Stimulated activated CD4-positive, alpha-beta T cell treated with anti-CD3 and anti-CD28 coated beads, Interleukin-1b, Interleukin-23, amount 100 ng/mL, for 4 hours (primary cell): ENCODE results near the gene ZNF609.

ENCODE experiments used
- DNase-seq, 2 donors: peaks; one replicate each; pipeline ENCODE4 v3.0.0-alpha.2; 2020; ENCODE audit warnings: low read depth in 2 of 2

The ZNF609 gene

DNA sequence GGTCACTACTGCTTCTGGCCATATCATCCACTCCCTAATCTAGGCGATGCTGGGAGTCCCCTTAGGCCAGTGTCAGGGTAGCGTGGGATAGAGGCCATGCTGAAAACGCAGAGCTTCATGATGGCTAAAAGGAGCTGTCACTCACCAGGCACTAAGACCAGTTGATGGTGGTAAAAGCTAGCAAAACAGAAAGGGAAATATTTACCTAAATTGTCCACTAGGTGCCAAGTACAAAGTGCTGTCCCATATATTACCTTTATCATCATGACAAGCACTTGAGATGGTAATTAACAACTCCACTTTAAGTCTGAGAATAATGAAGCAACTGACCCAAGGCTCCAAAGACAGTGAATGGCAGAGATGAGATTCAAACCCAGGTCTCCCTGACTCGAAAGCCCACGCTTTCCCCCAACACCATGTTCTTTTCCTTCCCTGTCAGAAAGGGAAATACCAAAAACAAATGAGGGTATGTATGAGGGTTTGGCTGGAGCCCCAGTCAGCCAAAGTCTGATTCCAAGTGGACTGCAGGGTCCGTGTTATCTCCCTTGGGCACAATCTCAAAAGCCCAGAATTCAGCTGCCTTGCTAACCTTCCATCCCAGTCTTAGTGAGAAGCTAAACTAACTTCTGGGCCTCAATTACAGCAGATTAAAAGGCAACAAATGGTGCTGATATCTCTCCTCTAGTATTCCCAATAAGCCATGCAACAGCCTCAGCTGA lies 230.4 kb downstream of the ZNF609 start:
- DNase-seq: no peak

DNA sequence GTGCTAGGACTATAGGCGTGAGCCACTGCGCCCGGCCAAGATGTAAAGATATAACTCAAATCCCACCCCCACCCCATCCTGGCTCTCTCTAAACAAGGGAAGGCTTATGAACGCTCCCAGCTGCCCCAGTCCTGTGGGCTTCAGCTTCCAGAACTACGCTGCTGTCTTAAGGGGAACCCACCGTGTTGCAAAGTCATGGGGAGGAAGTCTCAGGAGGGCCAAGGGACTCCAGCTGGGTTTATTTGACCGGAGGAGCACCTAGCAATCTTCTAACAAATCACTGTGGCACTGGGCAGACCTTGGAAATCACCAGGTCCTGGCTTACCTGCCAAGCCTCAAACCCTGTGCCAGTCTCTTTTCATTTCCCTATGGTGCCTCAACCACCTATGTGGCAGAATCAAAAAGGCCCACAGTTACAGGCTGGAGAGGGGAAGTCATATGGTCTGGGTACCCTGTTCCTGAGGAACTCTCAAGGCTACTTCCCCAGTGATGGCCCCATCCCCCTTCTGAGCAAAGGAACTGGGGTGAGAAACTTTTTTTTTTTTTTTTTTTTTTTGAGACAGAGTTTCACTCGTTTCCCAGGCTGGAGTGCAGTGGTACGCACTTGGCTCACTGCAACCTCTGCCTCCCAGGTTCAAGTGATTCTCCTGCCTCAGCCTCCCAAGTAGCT lies 231.7 kb downstream of the ZNF609 start:
- no peak for DNase-seq

DNA sequence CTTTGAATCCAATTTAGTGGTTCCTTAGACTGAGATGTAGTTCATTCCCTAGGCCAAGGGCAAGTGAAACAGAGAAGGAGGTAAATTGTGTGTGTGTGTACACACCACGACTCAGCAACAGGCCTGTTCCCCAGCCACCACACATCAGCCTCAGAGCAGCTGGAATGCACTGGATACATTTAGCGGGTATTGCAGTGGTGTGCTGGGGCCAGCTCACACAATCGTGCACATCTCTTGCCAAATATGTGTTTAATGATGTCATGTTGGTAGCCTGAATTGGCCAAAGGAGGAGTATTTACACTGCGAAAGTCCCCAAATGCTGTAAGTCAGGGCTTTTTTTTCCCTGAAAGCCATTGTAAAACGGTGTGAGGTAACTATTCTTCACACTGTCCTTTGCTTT lies 232.8 kb downstream of the ZNF609 start:
- DNase-seq: no peak

DNA sequence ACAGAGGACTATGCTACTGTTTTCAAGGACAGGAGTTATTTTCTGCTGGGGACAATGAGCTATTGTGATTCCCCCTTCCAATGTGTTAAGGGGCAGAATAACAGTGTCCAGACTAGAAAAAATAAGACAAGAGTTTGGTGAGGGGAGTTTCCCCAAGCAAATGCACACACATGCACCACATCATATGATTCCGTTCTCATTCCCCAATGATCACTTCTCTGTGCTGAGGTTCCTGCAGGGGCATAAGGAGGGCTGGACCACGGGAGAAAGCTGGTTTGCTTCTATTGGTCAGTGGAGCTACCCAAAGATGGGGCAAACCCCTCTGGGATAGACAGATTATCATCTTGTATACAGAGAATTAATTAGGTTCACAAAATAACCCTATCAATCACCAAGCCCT lies 234.4 kb downstream of the ZNF609 start:
- no peak for DNase-seq

DNA sequence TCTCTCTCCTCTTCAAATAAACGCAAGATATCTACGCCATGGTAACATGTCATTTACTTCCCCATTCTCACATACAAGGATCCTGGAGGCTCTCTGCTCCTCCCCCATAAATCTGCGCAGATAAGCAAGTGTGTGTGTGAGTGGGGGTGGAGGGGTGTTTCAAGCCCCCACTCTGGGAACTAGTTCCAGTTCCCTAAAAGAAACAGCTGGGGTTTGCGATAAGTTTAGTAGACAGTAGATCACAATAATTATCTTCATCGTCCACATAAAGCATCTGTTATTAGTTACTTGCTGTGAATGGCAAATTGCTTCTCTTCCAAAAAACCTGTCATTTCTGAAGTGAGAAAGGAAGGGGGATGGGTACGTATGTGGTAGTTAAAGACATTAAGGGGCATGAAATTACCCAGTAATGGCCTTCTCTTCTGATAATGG lies 235.2 kb downstream of the ZNF609 start:
- no peak for DNase-seq

DNA sequence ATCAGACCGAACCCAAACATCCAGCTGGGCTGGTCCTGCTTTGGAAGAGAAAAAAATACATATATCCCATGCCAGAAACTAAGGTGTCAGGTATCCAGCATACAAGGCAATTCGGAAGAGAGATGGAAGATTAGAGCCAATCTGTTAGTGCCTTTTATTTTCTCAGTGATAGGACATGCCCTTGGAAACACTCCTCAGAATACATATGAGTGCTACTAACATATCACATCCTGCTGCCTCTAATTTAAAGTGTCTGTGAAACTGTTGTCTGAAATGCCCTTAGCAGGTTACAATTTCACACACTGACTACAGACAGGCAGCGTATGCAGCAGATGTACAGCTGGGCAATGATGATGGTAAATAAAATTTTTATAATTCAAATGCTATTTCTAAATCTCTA lies 236.1 kb downstream of the ZNF609 start:
- no peak for DNase-seq

DNA sequence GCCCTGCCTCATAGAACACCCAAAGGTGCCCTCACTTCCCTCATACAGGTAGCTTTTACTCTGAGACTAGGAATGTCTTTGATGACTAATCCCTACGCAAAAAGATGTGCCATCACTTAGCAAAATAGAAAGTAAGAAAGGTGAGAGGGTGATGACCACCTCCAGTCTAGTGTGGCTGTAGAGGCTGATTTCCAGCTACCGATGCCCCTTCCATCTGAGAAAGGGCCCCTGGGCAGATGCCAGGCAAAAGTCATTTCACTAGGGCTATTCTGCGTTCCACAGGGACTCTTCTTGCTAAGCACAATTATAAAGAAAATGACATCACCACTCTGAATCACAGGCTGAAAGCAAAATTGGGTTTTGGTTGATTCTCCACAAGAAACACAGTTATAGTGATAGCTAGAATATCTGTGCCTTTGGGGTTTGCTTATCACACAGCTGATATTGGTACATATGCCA lies 237.6 kb downstream of the ZNF609 start:
- peak in 1 of 2 donors; percentile 7 for DNase-seq

DNA sequence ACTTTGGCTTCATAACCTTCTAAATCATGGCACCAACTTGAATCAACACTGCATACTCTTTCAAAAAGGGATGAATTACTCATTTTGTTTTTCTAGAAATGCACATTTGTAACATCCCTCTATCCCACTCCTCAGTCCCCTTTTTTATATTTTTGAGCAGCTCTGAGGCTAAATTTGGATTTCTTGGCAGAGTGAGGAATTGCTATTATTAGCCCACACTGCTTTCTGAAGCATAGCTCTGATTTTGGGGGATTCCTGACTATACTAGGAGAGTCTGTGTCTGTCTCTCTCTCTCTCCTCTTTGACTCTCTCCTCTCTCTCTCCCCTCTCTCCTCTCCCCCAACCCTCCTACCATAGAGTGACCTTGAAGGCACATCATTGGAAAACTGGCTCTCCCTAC lies 238.4 kb downstream of the ZNF609 start:
- DNase-seq: no peak

DNA sequence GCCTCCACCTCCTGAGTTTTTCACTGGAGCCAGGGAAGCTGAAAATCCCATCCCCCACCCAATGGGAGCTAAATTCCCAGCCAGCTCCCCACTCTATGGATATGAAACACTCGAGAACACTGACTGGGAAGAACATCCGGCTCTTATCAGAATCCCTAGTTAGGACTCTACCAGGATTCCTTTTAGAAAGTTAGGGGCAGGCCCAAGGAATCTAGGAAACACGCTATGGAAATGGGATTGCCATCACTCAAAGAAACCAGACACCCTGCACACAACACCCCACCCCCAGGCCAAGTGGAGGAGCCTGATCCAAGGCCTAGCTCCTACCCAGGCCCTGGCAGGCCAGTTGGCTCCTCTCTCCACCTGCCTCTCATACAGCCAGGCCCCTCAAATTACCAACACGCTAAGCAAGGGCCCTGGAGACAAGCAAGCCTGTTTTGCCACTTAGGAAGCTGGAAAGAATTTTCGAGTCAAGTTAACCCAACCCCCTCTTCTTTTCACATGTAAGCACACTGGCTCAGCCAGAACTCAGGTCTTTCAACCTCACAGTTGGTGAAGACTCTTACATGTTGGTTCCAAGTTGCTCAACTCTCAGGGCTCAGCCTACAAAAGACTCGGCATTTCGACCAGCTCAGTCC lies 239.5 kb downstream of the ZNF609 start:
- DNase-seq: no peak

DNA sequence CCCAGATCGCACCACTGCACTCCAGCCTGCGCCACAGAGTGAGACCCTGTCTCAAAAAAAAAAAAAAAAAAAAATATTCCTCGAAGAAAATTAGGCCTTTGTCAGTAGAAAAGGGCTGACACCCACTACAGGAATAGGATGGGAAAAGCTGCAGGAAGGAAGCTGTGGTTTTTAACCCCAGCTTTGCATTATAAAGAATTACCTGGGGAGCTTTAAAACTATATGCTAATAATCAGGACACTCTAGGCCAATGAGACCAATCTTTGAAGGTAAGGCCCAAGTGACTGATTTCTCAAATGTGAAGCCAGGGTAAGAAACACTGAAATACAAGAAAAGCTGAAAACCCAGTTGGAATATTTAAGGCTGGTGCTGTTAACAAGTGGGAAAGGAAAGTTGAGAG lies 240.7 kb downstream of the ZNF609 start:
- no peak for DNase-seq

DNA sequence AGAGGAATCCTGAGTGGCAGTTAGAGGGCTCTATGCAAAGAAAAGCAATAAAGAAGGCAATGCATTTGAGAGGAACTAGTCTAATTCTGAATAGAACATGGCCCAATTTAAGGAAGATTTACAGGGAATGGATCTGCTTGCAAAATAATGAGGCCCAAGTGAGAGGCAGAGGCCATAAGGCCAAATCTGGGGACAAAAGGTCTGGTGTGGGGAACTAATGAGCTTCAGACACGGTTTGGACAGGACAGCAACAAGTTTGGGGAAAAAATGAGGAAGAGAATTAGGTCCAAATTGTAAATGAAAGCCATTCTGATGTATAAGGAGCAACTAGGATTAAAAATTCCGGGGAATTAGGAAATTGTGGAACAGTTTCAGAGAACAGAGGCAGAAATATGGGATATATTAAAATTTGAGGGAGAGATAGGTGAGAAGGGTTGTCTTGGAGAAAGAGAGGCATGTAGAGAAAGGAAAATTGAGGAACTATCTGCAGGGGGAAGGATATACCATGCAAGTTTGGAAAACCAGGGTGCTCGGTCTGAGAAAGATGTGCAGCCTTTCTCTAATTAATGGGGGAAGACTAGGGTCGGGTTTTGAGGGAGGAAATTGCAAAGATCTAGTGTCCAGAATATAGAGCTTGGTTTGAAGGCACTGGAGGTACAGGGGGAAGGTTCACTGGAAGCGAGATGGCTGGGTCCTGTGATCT lies 241.3 kb downstream of the ZNF609 start:
- DNase-seq: no peak

DNA sequence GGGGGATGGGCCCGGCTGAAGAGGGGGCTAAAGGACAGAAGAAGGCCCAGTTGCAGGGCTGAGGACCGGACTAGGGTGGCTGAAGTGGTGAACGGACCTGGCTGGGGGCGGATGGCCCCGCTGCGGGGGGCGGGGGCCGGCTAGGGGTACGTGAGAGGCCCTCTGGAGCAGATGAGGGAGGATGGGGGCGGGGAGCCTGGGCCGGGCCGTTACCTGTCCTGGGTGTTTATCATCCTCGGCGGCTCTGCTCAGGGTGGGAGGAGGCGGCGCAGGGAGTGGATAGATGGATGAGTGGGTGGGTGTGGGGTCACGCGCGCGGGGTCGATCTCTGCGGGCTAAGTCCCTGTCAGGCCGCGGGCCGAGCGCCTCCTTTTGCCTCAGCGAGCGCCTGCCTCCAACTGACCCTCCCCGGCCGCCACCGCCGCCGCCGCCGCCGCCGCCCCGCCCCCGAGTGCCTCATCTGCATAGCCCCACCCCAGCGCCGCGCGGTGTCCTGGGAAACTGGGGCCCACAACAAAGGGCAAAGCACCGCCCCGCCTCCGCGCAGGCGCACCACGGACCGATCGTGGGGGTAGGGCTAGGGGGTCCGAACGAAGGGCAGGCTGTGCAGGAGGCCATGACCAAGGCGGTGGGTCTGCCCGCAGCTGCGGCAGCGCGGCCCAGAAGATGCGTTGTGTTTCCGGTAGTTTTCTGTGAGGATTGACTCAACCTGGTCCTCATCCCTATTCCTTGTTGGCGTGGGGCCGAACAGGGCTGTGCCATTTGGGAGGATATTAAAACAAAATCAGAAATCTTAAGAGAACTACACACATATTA lies 242.6 kb downstream of the ZNF609 start:
- peak; percentile 93 to 97 for DNase-seq

DNA sequence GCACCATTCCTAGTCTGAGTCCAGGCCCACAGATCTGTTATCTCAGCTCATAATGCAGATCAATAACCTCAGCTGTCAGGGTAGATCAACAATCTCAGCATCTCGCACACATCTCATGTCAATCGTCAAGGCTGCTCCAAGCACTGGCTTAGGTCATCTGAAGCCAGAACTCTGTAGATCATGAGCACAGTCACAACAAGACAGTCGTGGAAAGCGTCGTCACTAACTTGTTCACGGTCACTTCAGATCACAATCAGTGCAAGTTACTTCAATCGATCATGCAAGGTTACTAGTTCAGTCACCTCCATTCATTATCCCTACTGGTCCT lies 243.2 kb downstream of the ZNF609 start:
- no peak for DNase-seq

DNA sequence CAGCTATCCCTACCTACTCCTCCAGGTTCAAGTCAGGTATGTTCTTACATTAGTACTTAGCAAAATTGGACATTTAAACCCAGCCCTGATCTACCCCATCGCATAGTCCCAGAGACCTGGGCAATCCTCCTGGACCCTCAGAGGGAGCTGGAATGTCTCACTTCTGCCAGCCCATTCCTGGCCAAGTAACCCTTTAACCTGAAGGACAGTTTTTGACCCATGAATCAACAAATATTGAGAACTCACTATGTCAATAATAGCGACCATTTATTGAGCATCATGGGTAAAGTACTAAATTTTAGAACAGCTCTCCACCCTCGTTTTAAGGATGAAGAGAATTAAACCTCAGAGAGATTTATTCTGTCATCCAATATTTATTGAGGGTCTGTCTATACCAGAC lies 244.6 kb downstream of the ZNF609 start:
- no peak for DNase-seq

DNA sequence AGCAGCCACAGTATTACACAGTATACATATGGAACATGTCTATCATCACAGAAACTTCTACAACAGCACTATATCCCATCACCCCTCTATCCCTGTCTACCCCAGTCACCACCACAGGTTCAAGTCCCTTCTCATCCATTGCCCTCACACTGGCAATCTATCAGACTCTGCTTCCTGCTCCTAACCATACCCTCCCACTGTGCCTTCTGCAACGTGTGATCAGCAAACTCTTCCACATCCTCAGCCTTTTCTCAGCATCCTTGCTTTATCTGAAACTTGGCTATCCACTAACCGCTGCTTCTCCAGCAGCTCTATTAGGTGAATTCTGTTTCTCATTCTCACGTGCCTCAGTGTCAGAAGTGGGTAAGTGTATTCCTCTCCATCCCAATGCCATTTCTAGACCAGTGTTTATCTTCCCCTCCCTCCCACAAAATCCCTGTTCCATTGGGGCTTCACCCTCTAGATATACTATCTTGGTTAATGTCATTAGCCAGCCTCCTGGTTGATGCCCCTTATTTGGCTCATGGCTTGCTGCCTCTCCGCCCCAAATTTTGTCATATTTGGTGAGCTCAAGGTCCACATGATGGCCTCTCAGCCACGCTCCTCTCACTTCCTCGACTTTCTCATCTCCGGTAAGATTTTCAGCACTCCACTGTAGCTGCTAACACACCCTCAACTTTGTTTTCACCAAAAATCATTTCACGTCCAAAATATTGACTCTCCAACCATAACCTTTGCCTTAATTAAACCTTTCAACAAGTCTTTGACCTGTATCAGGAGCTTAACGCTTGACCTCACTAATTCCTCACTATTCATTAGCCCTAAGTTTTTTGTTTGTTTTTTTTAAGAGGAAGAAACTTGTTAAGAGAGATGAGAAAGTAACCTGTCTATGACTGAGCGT lies 245.9 kb downstream of the ZNF609 start:
- no peak for DNase-seq

DNA sequence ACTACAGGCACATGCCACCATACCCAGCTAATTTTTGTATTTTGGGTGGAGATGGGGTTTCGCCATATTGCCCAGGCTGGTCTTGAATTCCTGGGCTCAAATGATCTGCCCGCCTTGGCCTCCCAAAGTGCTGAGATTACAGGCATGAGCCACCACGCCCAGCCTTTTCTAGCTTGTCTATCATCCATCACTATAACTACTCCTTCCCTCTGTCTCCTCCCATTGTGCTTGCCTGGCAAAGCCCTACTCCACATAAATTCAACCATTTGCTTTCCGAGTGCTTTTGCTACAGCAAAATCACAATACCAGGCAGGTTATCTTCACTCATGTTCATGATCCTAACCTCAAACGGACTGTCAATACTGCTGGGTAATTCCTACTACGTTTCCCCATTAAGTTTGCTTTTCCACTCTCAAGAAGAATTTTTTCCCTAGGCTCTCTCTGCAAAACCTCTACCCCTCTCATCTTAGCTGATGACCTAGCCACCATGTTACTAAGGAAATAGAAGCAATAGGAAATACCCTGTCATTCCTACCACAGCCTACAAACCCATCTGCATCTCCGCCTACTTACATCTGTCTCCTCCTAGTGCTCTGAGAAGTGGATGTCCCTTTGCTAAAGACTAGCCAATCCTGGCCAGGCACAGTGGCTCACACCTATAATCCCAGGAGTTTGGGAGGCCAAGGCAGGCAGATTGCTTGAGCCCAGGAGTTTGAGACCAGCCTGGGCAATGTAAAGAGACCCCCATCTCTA lies 250.5 kb downstream of the ZNF609 start:
- DNase-seq: no peak

DNA sequence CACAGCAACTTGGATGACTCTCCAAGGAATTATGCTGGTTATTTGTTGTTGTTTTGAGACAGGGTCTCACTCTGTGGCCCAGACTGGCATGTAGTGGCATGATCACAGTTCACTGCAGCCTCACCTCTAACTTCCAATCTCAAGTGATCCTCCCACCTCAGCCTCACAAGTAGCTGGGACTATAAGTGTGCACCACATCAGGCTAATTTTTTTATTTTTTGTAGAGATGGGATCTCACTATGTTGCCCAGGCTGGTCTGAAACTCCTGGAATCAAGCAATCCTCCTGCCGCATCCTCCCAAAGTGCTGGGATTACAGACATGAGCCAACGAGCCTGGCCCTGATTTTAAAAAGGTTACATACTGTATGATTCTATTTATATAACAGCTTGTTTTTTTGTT lies 252.0 kb downstream of the ZNF609 start:
- no peak for DNase-seq

DNA sequence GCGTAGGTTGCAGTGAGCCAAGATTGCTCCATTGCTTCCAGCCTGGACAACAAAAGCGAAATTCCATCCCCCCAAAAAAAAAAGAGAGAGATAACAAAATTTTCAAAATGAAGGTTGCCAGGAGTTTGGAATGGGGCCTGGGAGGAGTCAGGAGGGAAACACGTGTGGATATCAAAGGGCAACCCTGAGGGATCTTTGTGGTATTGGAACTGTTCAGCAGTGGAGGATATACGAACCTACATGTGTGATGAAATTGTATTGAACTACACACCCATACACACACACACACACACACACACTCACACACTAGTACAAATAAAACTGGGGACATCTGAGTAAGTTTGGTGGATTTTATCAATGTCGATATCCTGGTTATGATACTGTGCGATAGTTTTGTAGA lies 253.2 kb downstream of the ZNF609 start:
- DNase-seq: no peak

DNA sequence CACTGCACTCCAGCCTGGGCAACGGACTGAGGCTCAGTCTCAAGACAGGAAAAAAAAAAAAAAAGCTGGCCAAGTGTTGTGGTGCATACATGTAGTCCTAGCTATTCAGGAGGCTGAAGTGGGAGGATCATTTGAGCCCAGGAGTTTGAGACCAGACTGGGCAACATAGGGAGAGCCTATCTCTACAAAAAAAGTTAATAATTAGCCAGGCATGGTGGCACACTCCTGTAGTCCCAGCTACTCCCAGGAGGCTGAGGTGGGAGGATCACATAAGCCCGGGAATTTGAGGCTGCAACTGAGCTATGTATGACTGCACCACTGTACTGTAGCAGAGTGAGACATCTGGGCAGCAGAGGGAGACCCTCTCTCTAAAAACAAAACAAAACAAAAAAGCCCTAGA lies 256.1 kb downstream of the ZNF609 start:
- no peak for DNase-seq

DNA sequence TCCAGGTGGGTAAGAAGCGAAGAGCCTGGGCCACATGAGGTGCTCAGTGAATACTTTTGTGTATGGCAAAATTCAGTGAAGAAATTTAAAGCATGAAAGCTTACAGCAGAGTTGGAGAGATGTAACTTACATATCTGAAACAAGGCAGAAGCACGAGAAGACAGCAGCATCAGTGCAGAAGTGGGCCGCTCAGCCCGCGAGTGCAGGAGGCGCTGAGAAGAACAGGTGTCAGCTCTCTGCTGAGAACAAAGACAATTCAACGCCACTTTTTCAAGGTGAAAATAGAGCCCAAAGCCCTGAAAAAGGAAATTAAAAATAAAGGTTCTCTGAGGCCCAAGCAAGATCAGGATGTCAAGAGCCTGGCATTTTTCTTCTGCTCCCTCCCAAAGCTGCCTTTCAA lies 256.8 kb downstream of the ZNF609 start:
- no peak for DNase-seq
